ENCODE data around the gene SYT12.

- TF ChIP-seq POLR2A (IDR thresholded peaks at IDR 0.05) = no peak
- TF ChIP-seq, protein P1, sequence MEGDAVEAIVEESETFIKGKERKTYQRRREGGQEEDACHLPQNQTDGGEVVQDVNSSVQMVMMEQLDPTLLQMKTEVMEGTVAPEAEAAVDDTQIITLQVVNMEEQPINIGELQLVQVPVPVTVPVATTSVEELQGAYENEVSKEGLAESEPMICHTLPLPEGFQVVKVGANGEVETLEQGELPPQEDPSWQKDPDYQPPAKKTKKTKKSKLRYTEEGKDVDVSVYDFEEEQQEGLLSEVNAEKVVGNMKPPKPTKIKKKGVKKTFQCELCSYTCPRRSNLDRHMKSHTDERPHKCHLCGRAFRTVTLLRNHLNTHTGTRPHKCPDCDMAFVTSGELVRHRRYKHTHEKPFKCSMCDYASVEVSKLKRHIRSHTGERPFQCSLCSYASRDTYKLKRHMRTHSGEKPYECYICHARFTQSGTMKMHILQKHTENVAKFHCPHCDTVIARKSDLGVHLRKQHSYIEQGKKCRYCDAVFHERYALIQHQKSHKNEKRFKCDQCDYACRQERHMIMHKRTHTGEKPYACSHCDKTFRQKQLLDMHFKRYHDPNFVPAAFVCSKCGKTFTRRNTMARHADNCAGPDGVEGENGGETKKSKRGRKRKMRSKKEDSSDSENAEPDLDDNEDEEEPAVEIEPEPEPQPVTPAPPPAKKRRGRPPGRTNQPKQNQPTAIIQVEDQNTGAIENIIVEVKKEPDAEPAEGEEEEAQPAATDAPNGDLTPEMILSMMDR (IDR thresholded peaks at IDR 0.05) = no peak
Observed at GRCh38 chr11:67051180-67051893, 28.4 kb downstream of the SYT12 start.
